Astrocyte (in vitro differentiated cells and primary cell): ENCODE data around the gene TEPSIN.

Experiments used
- CTCF ChIP-seq: IDR thresholded peaks from 2 replicates; pipeline ENCODE4 v1.5.1; 2011; ENCODE audit warnings: low read depth, mild to moderate bottlenecking, inconsistent platforms, low read length, moderate library complexity; ENCODE audit not compliant: insufficient read depth
- EZH2 ChIP-seq: IDR thresholded peaks from 2 replicates; pipeline ENCODE4 v1.6.1; 2012; ENCODE audit warnings: mild to moderate bottlenecking, low read length, inconsistent platforms; ENCODE audit not compliant: insufficient read depth

GRCh38 chr17:81197831-81198490 is 40.9 kb downstream of the TEPSIN start:
- TF ChIP-seq CTCF (no peak), EZH2 (no peak)
